ENCODE measurements around the gene DCAF11. TPM values are rescaled to one million over a fixed set of nuclear protein-coding genes. Genes with fewer than 3 reads are reported as not detected.

Gene DCAF11
- total and polyA plus RNA-seq, 2 of the 13 experiments (the other 11 are each of a cell fraction or from before 2014, with no cell fraction given), result 150 to 257 TPM

- TF ChIP-seq ZGPAT (CRISPR knock-in tag; IDR thresholded peaks at IDR 0.05) (peak; percentile 56; the same call in 1 of the 2 replicates), SALL2 (CRISPR knock-in tag; IDR thresholded peaks at IDR 0.05) (peak; percentile 85; the same call in 1 of the 2 replicates), KDM4B (CRISPR knock-in tag; IDR thresholded peaks at IDR 0.05) (no peak), NCOA2 (CRISPR knock-in tag; IDR thresholded peaks at IDR 0.05) (no peak; the same call in 1 of the 2 replicates), HMG20B (CRISPR knock-in tag; conservative IDR thresholded peaks at IDR 0.05) (peak; percentile 59), ZNF572 (CRISPR knock-in tag; IDR thresholded peaks at IDR 0.05) (0 out of 2 replicates have a peak, but pooled peaks have one; percentile 18), ZBTB34 (CRISPR knock-in tag; IDR thresholded peaks at IDR 0.05) (no peak), EZH2 (conservative IDR thresholded peaks at IDR 0.05; ENCODE audit: low read depth, low read length) (peak; percentile 34), MBNL3 (CRISPR knock-in tag; conservative IDR thresholded peaks at IDR 0.05) (no peak), AGO2 (optimal IDR thresholded peaks at IDR 0.05; ENCODE audit: low read depth, low read length) (peak; percentile 67), ZNF317 (CRISPR knock-in tag; IDR thresholded peaks at IDR 0.05) (no peak), FOSL2 (CRISPR knock-in tag; IDR thresholded peaks at IDR 0.05) (no peak), SOX6 (IDR thresholded peaks at IDR 0.05) (no peak), SOX6 (CRISPR knock-in tag; IDR thresholded peaks at IDR 0.05) (0 out of 2 replicates have a peak, but pooled peaks have one; percentile 17), HMGA1 (CRISPR knock-in tag; conservative IDR thresholded peaks at IDR 0.05) (no peak), ZSCAN12 (CRISPR knock-in tag; IDR thresholded peaks at IDR 0.05) (no peak; the same call in 1 of the 2 replicates), ZNF160 (CRISPR knock-in tag; IDR thresholded peaks at IDR 0.05) (no peak), ZNF44 (CRISPR knock-in tag; IDR thresholded peaks at IDR 0.05) (no peak), SKI (IDR thresholded peaks at IDR 0.05; ENCODE audit: partially characterized antibody) (no peak), MAZ (IDR thresholded peaks at IDR 0.05; ENCODE audit: borderline replicate concordance, low read depth, low read length) (0 out of 2 replicates have a peak, but pooled peaks have one; percentile 12), MAZ (CRISPR knock-in tag; IDR thresholded peaks at IDR 0.05; ENCODE audit: low read depth) (peak; percentile 94), NR2F6 (IDR thresholded peaks at IDR 0.05) (no peak), NR2F6 (CRISPR knock-in tag; IDR thresholded peaks at IDR 0.05) (peak; percentile 47), RELA (CRISPR knock-in tag; IDR thresholded peaks at IDR 0.05) (peak; percentile 40; the same call in 1 of the 2 replicates), RAD21 (CRISPR knock-in tag; IDR thresholded peaks at IDR 0.05) (peak; percentile 55; the same call in 1 of the 2 replicates), ZNF235 (CRISPR knock-in tag; IDR thresholded peaks at IDR 0.05; ENCODE audit: borderline replicate concordance) (peak; percentile 60; the same call in 1 of the 2 replicates), ZNF644 (CRISPR knock-in tag; IDR thresholded peaks at IDR 0.05; ENCODE audit: low read depth) (no peak), ZNF879 (CRISPR knock-in tag; IDR thresholded peaks at IDR 0.05) (peak; percentile 81), MIXL1 (CRISPR knock-in tag; IDR thresholded peaks at IDR 0.05) (no peak), GABPB1 (CRISPR knock-in tag; IDR thresholded peaks at IDR 0.05) (peak; percentile 88), TFDP1 (CRISPR knock-in tag; IDR thresholded peaks at IDR 0.05; ENCODE audit: borderline replicate concordance) (peak; percentile 80)
Observed at GRCh38 chr14:24080888-24081738, 33.5 kb upstream of the DCAF11 start (continued).
